ENCODE results near the gene TYRP1.

The TYRP1 gene

GRCh38 chr9:12732971-12733370 is 39.8 kb downstream of the TYRP1 start:
- Histone ChIP-seq H3K27me3 (ENCODE audit: control insufficient read depth, insufficient read depth, low read length) (no peaks in the 10 kb centered on the region), H3K36me3 (ENCODE audit: control insufficient read depth, insufficient read depth, low read length) (no peaks in the 10 kb centered on the region), H3K4me3 (ENCODE audit: low read depth, low read length) (no peak overlapping the region), H3K9ac (ENCODE audit: low read depth, low read length) (no peak overlapping the region), H3K4me1 (ENCODE audit: control insufficient read depth, insufficient read depth, low read length) (no peaks in the 10 kb centered on the region), H3K9me3 (ENCODE audit: control insufficient read depth, insufficient read depth, low read length) (no peaks in the 10 kb centered on the region; the same call in 1 of the 2 replicates), H3K27ac (ENCODE audit: low read depth, low read length) (no peak overlapping the region)

DNA sequence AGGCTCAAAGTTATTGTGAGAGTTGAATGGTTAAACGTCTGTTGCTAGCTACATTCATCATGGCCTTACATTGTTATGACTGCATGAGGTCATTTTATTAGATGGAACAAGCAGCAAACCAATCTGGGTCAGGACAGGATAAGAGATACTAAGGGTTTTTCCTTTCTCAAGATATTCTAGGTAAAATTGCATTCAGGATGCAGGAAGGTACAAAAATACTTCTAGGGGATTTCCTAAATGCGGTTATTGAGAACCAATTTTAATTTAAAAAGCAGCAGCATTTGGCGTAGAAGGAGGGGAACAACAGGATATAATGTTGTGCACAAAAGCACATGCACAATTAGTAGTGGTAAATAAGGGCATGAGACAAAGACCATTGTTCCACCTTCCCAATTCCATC is 42.5 kb downstream of the TYRP1 start:
- Histone ChIP-seq H3K4me3 (ENCODE audit: low read depth, low read length) (no peak overlapping the region), H3K27me3 (ENCODE audit: control insufficient read depth, insufficient read depth, low read length) (no peaks in the 10 kb centered on the region), H3K4me1 (ENCODE audit: control insufficient read depth, insufficient read depth, low read length) (0 out of 2 replicates have a peak, but pooled peaks cover 6% of the 10 kb centered on the region), H3K27ac (ENCODE audit: low read depth, low read length) (no peak overlapping the region), H3K9me3 (ENCODE audit: control insufficient read depth, insufficient read depth, low read length) (no peaks in the 10 kb centered on the region; the same call in 1 of the 2 replicates), H3K36me3 (ENCODE audit: control insufficient read depth, insufficient read depth, low read length) (no peaks in the 10 kb centered on the region), H3K9ac (ENCODE audit: low read depth, low read length) (no peak overlapping the region)

DNA sequence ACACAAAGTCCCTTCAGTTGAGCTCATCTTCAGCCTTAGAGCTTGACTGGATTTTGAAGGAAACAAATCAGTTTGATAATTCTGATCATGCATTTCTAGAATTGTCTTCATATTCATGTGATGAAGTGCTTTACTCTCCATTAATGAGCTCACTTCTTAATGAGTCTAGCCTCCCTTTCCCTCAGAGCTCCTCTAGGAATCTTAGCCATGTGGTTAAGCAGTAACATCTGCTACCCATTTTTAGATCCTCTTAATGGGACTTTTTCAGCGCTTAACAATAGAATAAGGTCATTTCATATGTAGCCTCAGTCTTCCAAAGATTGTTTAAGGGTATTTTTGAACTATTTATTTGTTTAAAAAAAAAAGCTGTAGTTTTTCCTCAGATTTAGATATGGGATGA is 44.7 kb downstream of the TYRP1 start:
- Histone ChIP-seq H3K4me1 (ENCODE audit: control insufficient read depth, insufficient read depth, low read length) (0 out of 2 replicates have a peak, but pooled peaks cover 6% of the 10 kb centered on the region), H3K36me3 (ENCODE audit: control insufficient read depth, insufficient read depth, low read length) (no peaks in the 10 kb centered on the region), H3K4me3 (ENCODE audit: low read depth, low read length) (no peak overlapping the region), H3K27ac (ENCODE audit: low read depth, low read length) (no peak overlapping the region), H3K27me3 (ENCODE audit: control insufficient read depth, insufficient read depth, low read length) (no peaks in the 10 kb centered on the region), H3K9ac (ENCODE audit: low read depth, low read length) (no peak overlapping the region), H3K9me3 (ENCODE audit: control insufficient read depth, insufficient read depth, low read length) (no peaks in the 10 kb centered on the region; the same call in 1 of the 2 replicates)

DNA sequence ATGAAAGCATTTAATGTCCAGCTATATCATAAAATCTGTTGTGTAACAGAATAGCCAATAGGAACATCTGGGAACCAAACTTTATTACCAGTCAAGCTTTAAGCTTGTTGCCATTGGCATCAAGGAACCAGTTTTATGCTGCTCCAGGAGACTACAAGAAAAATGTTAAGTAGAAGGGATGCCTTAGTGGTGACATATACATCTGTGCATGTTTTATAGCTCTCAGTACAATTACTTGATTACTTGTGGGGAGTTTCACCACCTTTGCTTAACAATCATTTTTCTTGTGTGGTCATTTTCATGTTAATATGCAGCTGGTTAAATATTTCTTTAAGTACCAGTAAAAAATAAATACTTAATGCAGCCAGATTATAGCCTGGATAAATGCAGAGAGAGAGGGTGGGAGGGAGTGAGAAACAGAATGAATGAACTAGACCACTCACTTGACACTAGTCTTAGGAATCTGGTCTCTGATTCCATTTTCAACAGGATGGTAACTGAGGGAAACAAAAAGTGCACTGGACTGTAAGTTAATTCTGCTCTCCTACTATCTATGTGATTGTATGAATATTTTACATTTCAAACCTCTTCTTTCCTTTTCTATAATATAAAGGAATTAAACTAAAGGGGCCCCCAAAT is 45.9 kb downstream of the TYRP1 start:
- Histone ChIP-seq H3K9ac (ENCODE audit: low read depth, low read length) (no peak overlapping the region), H3K36me3 (ENCODE audit: control insufficient read depth, insufficient read depth, low read length) (no peaks in the 10 kb centered on the region), H3K27me3 (ENCODE audit: control insufficient read depth, insufficient read depth, low read length) (no peaks in the 10 kb centered on the region), H3K27ac (ENCODE audit: low read depth, low read length) (no peak overlapping the region), H3K4me1 (ENCODE audit: control insufficient read depth, insufficient read depth, low read length) (0 out of 2 replicates have a peak, but pooled peaks cover 6% of the 10 kb centered on the region), H3K4me3 (ENCODE audit: low read depth, low read length) (no peak overlapping the region), H3K9me3 (ENCODE audit: control insufficient read depth, insufficient read depth, low read length) (no peaks in the 10 kb centered on the region; the same call in 1 of the 2 replicates)

DNA sequence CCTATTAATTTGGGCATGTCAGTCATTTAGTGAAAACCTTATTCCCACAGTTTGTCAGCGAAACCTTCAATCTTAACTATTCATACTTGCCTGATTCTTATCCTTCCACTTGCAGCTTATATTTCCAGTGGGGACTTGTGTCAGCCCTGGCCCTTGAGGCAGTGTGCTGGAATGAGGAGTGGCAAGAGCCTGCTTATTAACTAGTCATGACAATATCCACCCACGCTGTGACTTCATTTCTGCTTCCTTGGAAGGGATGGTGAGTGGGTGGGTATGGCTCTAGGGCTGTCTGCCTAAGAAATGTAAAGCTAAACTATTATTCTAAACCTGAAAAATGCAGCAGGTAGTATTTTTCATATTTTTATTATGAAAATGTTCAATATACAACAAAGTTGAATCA is 47.7 kb downstream of the TYRP1 start:
- H3K27me3 ChIP-seq (ENCODE audit: control insufficient read depth, insufficient read depth, low read length): no peaks in the 10 kb centered on the region
- no peaks in the 10 kb centered on the region for H3K36me3 ChIP-seq (ENCODE audit: control insufficient read depth, insufficient read depth, low read length)
- no peak overlapping the region for H3K9ac ChIP-seq (ENCODE audit: low read depth, low read length)
- no peaks in the 10 kb centered on the region for H3K9me3 ChIP-seq (ENCODE audit: control insufficient read depth, insufficient read depth, low read length)
- H3K4me3 ChIP-seq (ENCODE audit: low read depth, low read length): no peak overlapping the region
- no peak overlapping the region for H3K27ac ChIP-seq (ENCODE audit: low read depth, low read length)
- H3K4me1 ChIP-seq (ENCODE audit: control insufficient read depth, insufficient read depth, low read length): 0 out of 2 replicates have a peak, but pooled peaks cover 6% of the 10 kb centered on the region

DNA sequence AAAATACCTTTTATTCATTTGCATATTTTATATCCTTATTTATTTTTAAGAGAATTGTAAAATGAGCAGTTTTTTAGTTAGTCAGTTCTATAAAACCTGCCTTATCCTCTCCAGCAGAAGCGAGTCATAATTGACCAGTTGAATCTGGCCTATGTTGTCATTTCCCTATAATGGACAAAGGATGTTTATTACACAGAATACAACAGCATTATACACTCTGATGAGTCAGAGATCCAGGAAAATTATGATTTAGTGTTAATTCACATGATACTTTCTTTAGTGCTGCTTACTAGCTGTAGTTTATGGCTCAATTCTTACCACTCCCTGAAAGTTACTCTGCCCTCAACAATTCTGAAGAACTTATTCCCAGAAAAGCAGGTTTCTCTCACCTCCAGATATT is 54.8 kb downstream of the TYRP1 start:
- no peaks in the 10 kb centered on the region for H3K27me3 ChIP-seq (ENCODE audit: control insufficient read depth, insufficient read depth, low read length)
- no peaks in the 10 kb centered on the region for H3K4me1 ChIP-seq (ENCODE audit: control insufficient read depth, insufficient read depth, low read length)
- no peak overlapping the region for H3K4me3 ChIP-seq (ENCODE audit: low read depth, low read length)
- H3K9me3 ChIP-seq (ENCODE audit: control insufficient read depth, insufficient read depth, low read length): no peaks in the 10 kb centered on the region
- H3K27ac ChIP-seq (ENCODE audit: low read depth, low read length): no peak overlapping the region
- H3K9ac ChIP-seq (ENCODE audit: low read depth, low read length): no peak overlapping the region
- H3K36me3 ChIP-seq (ENCODE audit: control insufficient read depth, insufficient read depth, low read length): no peaks in the 10 kb centered on the region

DNA sequence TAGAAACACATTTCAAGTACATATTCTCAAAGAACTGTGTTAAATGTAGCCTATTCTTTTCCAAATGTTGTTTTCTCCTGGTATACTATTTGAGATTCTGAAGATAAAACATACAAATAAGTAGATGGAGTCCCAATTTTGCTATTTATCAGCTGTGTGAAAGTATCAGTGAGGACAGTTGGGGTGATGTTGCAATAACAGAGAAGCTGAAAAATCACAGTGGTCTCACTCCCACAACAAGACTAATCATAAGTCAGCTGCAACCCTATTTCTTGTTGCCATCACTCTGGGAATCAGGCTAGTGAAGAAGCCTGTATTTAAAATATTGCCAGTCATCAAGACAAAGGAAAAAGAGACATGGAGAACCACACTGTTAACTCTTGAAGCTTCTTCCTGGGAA is 55.8 kb downstream of the TYRP1 start:
- H3K27me3 ChIP-seq (ENCODE audit: control insufficient read depth, insufficient read depth, low read length): no peaks in the 10 kb centered on the region
- H3K36me3 ChIP-seq (ENCODE audit: control insufficient read depth, insufficient read depth, low read length): no peaks in the 10 kb centered on the region
- H3K9ac ChIP-seq (ENCODE audit: low read depth, low read length): no peak overlapping the region
- H3K9me3 ChIP-seq (ENCODE audit: control insufficient read depth, insufficient read depth, low read length): no peaks in the 10 kb centered on the region
- no peak overlapping the region for H3K27ac ChIP-seq (ENCODE audit: low read depth, low read length)
- no peaks in the 10 kb centered on the region for H3K4me1 ChIP-seq (ENCODE audit: control insufficient read depth, insufficient read depth, low read length)
- H3K4me3 ChIP-seq (ENCODE audit: low read depth, low read length): no peak overlapping the region

GRCh38 chr9:12753931-12754330 is 60.7 kb downstream of the TYRP1 start:
- H3K4me1 ChIP-seq (ENCODE audit: control insufficient read depth, insufficient read depth, low read length): no peaks in the 10 kb centered on the region
- no peaks in the 10 kb centered on the region for H3K36me3 ChIP-seq (ENCODE audit: control insufficient read depth, insufficient read depth, low read length)
- no peaks in the 10 kb centered on the region for H3K27me3 ChIP-seq (ENCODE audit: control insufficient read depth, insufficient read depth, low read length)
- H3K9ac ChIP-seq (ENCODE audit: low read depth, low read length): no peak overlapping the region
- H3K27ac ChIP-seq (ENCODE audit: low read depth, low read length): no peak overlapping the region
- H3K9me3 ChIP-seq (ENCODE audit: control insufficient read depth, insufficient read depth, low read length): no peaks in the 10 kb centered on the region
- H3K4me3 ChIP-seq (ENCODE audit: low read depth, low read length): no peak overlapping the region

- Histone ChIP-seq H3K27ac (ENCODE audit: low read depth, low read length) (no peak overlapping the region), H3K9me3 (ENCODE audit: control insufficient read depth, insufficient read depth, low read length) (no peaks in the 10 kb centered on the region), H3K4me1 (ENCODE audit: control insufficient read depth, insufficient read depth, low read length) (peaks cover 2% of the 10 kb centered on the region; the same call in 1 of the 2 replicates), H3K9ac (ENCODE audit: low read depth, low read length) (no peak overlapping the region), H3K4me3 (ENCODE audit: low read depth, low read length) (no peak overlapping the region), H3K27me3 (ENCODE audit: control insufficient read depth, insufficient read depth, low read length) (no peaks in the 10 kb centered on the region), H3K36me3 (ENCODE audit: control insufficient read depth, insufficient read depth, low read length) (no peaks in the 10 kb centered on the region)
These were observed 66.6 kb downstream of the TYRP1 start for GRCh38 chr9:12759761-12760160.
